Mucosa of descending colon (tissue), 3 donors: ENCODE data around the gene ELP2. TPM values are rescaled to one million over a fixed set of nuclear protein-coding genes. Genes with fewer than 3 reads are reported as not detected.
"Not testable (repeated sequence)": the region's sequence is repeated elsewhere in the genome, so short reads cannot be mapped to it uniquely, and the experiment has no call there.

Source experiments
- ATAC-seq: fragments of 200-7000 bp; cut with Tn5 transposase; one replicate; pipeline ENCODE4 v1.9.1; 2020; ENCODE audit warnings: mild to moderate bottlenecking, moderate library complexity
- DNase-seq, 3 donors: peaks; one replicate each; pipeline ENCODE4 v3.0.0-alpha.2; 2020
- H3K36me3 ChIP-seq: fragments of 200-600 bp; one replicate; pipeline ENCODE4 v1.8.0; 2021; ENCODE audit warnings: low read depth, mild to moderate bottlenecking
- H3K4me1 ChIP-seq: fragments of 200-600 bp; one replicate; pipeline ENCODE4 v1.8.0; 2021; ENCODE audit warnings: low read depth, mild to moderate bottlenecking
- H3K4me3 ChIP-seq: fragments of 200-600 bp; one replicate; pipeline ENCODE4 v1.8.0; 2021; ENCODE audit warnings: mild to moderate bottlenecking
- H3K9me3 ChIP-seq: fragments of 200-600 bp; one replicate; pipeline ENCODE4 v1.8.0; 2021; ENCODE audit warnings: mild to moderate bottlenecking
- CTCF ChIP-seq: fragments of 200-600 bp; IDR thresholded peaks from one replicate; pipeline ENCODE4 v1.8.0; 2022; ENCODE audit warnings: antibody characterized with exemption, mild to moderate bottlenecking
- intact Hi-C, 2 donors: fragments of 100-400 bp; cut with DNase I in 1 of 2; cut with micrococcal nuclease in 1 of 2; formaldehyde crosslinking; loops; one replicate each; pipeline versions ENCODE4 v1.11.0 to v1.11.1; 2022; cut with DNase I, micrococcal nuclease
- total RNA-seq, 3 donors: library from RNA; stranded (reverse); fragmentation: NEBNext Ultra II Directional in 2 of 3; extraction: Animal tissue kit (Norgen Biotek cat#: 25700) in 2 of 3; gene quantifications; one replicate each; pipeline versions ENCODE4 v1.2.1 to v1.2.4, GENCODE V29; 2021 to 2023
- donor health status: DM: no; HTN: no; CAD: no; lungs with moderate emphysema.
- donor health status: DM: no; HTN: no; CAD: no.
- donor health status: DM: no; HTN: yes; CAD: no.

The ELP2 gene
- total RNA-seq, 3 donors from 2014 or later, result 45.4 to 62.9 (median 55.4) TPM

- ATAC-seq (no peak), DNase-seq (no peak)
- Histone ChIP-seq H3K9me3 (no peaks in the 10 kb centered on the region), H3K4me1 (no peaks in the 10 kb centered on the region), H3K36me3 (no peaks in the 10 kb centered on the region), H3K4me3 (no peak overlapping the region)
- TF ChIP-seq CTCF, result no peak
- intact Hi-C loops, result no loop called here
Observed at GRCh38 chr18:36088256-36088655, 41.4 kb upstream of the ELP2 start.

- Histone ChIP-seq H3K4me3 (no peak overlapping the region), H3K4me1 (no peaks in the 10 kb centered on the region), H3K9me3 (no peaks in the 10 kb centered on the region), H3K36me3 (no peaks in the 10 kb centered on the region)
- DNase-seq, result no peak
- no peak for ATAC-seq
- intact Hi-C loops, result no loop called here
- no peak for TF ChIP-seq CTCF
Observed at GRCh38 chr18:36089001-36089400, 40.7 kb upstream of the ELP2 start.

GRCh38 chr18:36092116-36092515 lies 37.6 kb upstream of the ELP2 start:
- H3K4me3 ChIP-seq, ATAC-seq, H3K36me3 ChIP-seq, intact Hi-C loops, H3K9me3 ChIP-seq, H3K4me1 ChIP-seq, DNase-seq: not testable (repeated sequence)

- Histone ChIP-seq H3K9me3 (no peaks in the 10 kb centered on the region), H3K36me3 (no peaks in the 10 kb centered on the region), H3K4me3 (no peak overlapping the region), H3K4me1 (no peaks in the 10 kb centered on the region)
- TF ChIP-seq CTCF, result no peak
- intact Hi-C loops, result no loop called here
- DNase-seq (no peak), ATAC-seq (no peak)
Observed at GRCh38 chr18:36094431-36094830, 35.3 kb upstream of the ELP2 start.

- no peak for ATAC-seq
- no peak for TF ChIP-seq CTCF
- peak in 1 of 3 donors; percentile 4 for DNase-seq
- intact Hi-C loops, result loop anchor here (2.0 kb wide), 1 partner anchor 189 kb away; no protein-coding TSS in a partner anchor
- Histone ChIP-seq H3K4me3 (no peak overlapping the region), H3K36me3 (no peaks in the 10 kb centered on the region), H3K4me1 (no peaks in the 10 kb centered on the region), H3K9me3 (no peaks in the 10 kb centered on the region)
Observed at GRCh38 chr18:36095936-36096519, 33.7 kb upstream of the ELP2 start.

- no peak for TF ChIP-seq CTCF
- H3K4me1 ChIP-seq, result no peaks in the 10 kb centered on the region
- H3K4me3 ChIP-seq, result no peak overlapping the region
- no peaks in the 10 kb centered on the region for H3K9me3 ChIP-seq
- H3K36me3 ChIP-seq, result no peaks in the 10 kb centered on the region
- ATAC-seq (no peak), DNase-seq (no peak)
- intact Hi-C loops, result loop anchor here (2.0 kb wide), 1 partner anchor 188 kb away; no protein-coding TSS in a partner anchor
Observed at GRCh38 chr18:36096955-36097354, 32.7 kb upstream of the ELP2 start.
